ENCODE data around the gene PHC3. TPM values are rescaled to one million over a fixed set of nuclear protein-coding genes. Genes with fewer than 3 reads are reported as not detected.

Gene PHC3
- total RNA-seq, 1 donor from 2014 or later = 46.9 TPM

- H3K4me3 ChIP-seq = no peak overlapping the region
- no peaks in the 10 kb centered on the region for H3K9me3 ChIP-seq
- intact Hi-C loops (cut with DNase I) = no loop called here
- no peak for DNase-seq (ENCODE audit: extremely low spot score in 2 of 2)
- H3K36me3 ChIP-seq = peaks cover 0 to 13% of the 10 kb centered on the region in 2 donors
- no peaks in the 10 kb centered on the region for H3K27me3 ChIP-seq
- no peak overlapping the region for H3K27ac ChIP-seq
- peaks cover 14% of the 10 kb centered on the region for H3K4me1 ChIP-seq
- TF ChIP-seq CTCF (IDR thresholded peaks at IDR 0.05) (no peak), POLR2A (IDR thresholded peaks at IDR 0.05) (no peak), POLR2AphosphoS5 (IDR thresholded peaks at IDR 0.05; ENCODE audit: insufficient read depth in 1 of 2, low read depth in 1 of 2) (no peak)
Measured at GRCh38 chr3:170159933-170160332, 21.6 kb downstream of the PHC3 start.

- Histone ChIP-seq H3K27ac (no peak overlapping the region), H3K36me3 (peaks cover 0 to 13% of the 10 kb centered on the region in 2 donors), H3K4me1 (peaks cover 14% of the 10 kb centered on the region)
Measured at GRCh38 chr3:170159459-170159858, 22.1 kb downstream of the PHC3 start.

GRCh38 chr3:170155604-170156003 is 25.9 kb downstream of the PHC3 start:
- TF ChIP-seq POLR2AphosphoS5 (IDR thresholded peaks at IDR 0.05; ENCODE audit: insufficient read depth in 1 of 2, low read depth in 1 of 2) (no peak), POLR2A (IDR thresholded peaks at IDR 0.05) (no peak), CTCF (IDR thresholded peaks at IDR 0.05) (no peak)
- Histone ChIP-seq H3K36me3 (peaks cover 0 to 4% of the 10 kb centered on the region in 2 donors), H3K4me3 (no peak overlapping the region), H3K9me3 (no peaks in the 10 kb centered on the region), H3K27ac (no peak overlapping the region), H3K27me3 (no peaks in the 10 kb centered on the region), H3K4me1 (peaks cover 21% of the 10 kb centered on the region)
- no peak for DNase-seq (ENCODE audit: extremely low spot score in 2 of 2)
- intact Hi-C loops (cut with DNase I) = no loop called here

More at GRCh38 chr3:170159459-170159858, 22.1 kb downstream of the PHC3 start:
- intact Hi-C loops (cut with DNase I) = no loop called here
- Histone ChIP-seq H3K27me3 (no peaks in the 10 kb centered on the region), H3K9me3 (no peaks in the 10 kb centered on the region), H3K4me3 (no peak overlapping the region)
- TF ChIP-seq CTCF (IDR thresholded peaks at IDR 0.05) (no peak), POLR2AphosphoS5 (IDR thresholded peaks at IDR 0.05; ENCODE audit: insufficient read depth in 1 of 2, low read depth in 1 of 2) (no peak), POLR2A (IDR thresholded peaks at IDR 0.05) (no peak)
- no peak for DNase-seq (ENCODE audit: extremely low spot score in 2 of 2)

GRCh38 chr3:170154569-170155143 is 26.9 kb downstream of the PHC3 start:
- intact Hi-C loops (cut with DNase I) = no loop called here
- Histone ChIP-seq H3K36me3 (peaks cover 0 to 5% of the 10 kb centered on the region in 2 donors), H3K4me1 (peaks cover 21% of the 10 kb centered on the region), H3K4me3 (no peak overlapping the region), H3K27ac (no peak overlapping the region), H3K9me3 (no peaks in the 10 kb centered on the region), H3K27me3 (no peaks in the 10 kb centered on the region)
- no peak for TF ChIP-seq CTCF (IDR thresholded peaks at IDR 0.05)
- TF ChIP-seq POLR2AphosphoS5 (IDR thresholded peaks at IDR 0.05; ENCODE audit: insufficient read depth in 1 of 2, low read depth in 1 of 2) = no peak
- TF ChIP-seq POLR2A (IDR thresholded peaks at IDR 0.05) = no peak
- DNase-seq (ENCODE audit: extremely low spot score in 2 of 2) = no peak

- H3K27ac ChIP-seq = no peak overlapping the region
- intact Hi-C loops (cut with DNase I) = no loop called here
- H3K9me3 ChIP-seq = no peaks in the 10 kb centered on the region
- no peak overlapping the region for H3K4me3 ChIP-seq
- no peak for DNase-seq (ENCODE audit: extremely low spot score in 2 of 2)
- TF ChIP-seq POLR2AphosphoS5 (IDR thresholded peaks at IDR 0.05; ENCODE audit: insufficient read depth in 1 of 2, low read depth in 1 of 2) (no peak), POLR2A (IDR thresholded peaks at IDR 0.05) (no peak), CTCF (IDR thresholded peaks at IDR 0.05) (no peak)
- peaks cover 21% of the 10 kb centered on the region for H3K4me1 ChIP-seq
- H3K36me3 ChIP-seq = peaks cover 0 to 10% of the 10 kb centered on the region in 2 donors
- H3K27me3 ChIP-seq = no peaks in the 10 kb centered on the region
Measured at GRCh38 chr3:170154084-170154483, 27.4 kb downstream of the PHC3 start.
